GM21576 (cell line): ENCODE results near the gene PDSS2.
"Not testable (repeated sequence)": the region's sequence is repeated elsewhere in the genome, so short reads cannot be mapped to it uniquely, and the experiment has no call there.

Source experiments
- ATAC-seq: cut with Tn5 transposase; IDR thresholded peaks from one replicate; pipeline ENCODE4 v1.9.1; 2021; ENCODE audit warnings: mild to moderate bottlenecking, moderate library complexity; ENCODE audit not compliant: unreplicated experiment

Gene PDSS2

GRCh38 chr6:107280001-107280400 lies 179.4 kb downstream of the PDSS2 start:
- not testable (repeated sequence) for ATAC-seq

GRCh38 chr6:107275330-107275865 lies 184.0 kb downstream of the PDSS2 start:
- ATAC-seq: no peak

GRCh38 chr6:107274288-107274687 lies 185.1 kb downstream of the PDSS2 start:
- no peak for ATAC-seq

GRCh38 chr6:107272246-107272645 lies 187.1 kb downstream of the PDSS2 start:
- ATAC-seq: no peak

GRCh38 chr6:107271208-107271790 lies 188.1 kb downstream of the PDSS2 start:
- no peak for ATAC-seq

- no peak for ATAC-seq
These were observed 191.7 kb downstream of the PDSS2 start for GRCh38 chr6:107267634-107268033.

GRCh38 chr6:107267006-107267405 lies 192.4 kb downstream of the PDSS2 start:
- ATAC-seq: no peak

GRCh38 chr6:107266563-107266962 lies 192.8 kb downstream of the PDSS2 start:
- ATAC-seq: no peak

- ATAC-seq: no peak
These were observed 195.0 kb downstream of the PDSS2 start for GRCh38 chr6:107264357-107264840.

GRCh38 chr6:107259951-107260350 lies 199.4 kb downstream of the PDSS2 start:
- no peak for ATAC-seq

- no peak for ATAC-seq
These were observed 211.2 kb downstream of the PDSS2 start for GRCh38 chr6:107248147-107248546.

GRCh38 chr6:107246972-107247615 lies 212.3 kb downstream of the PDSS2 start:
- no peak for ATAC-seq

GRCh38 chr6:107246249-107246971 lies 213.0 kb downstream of the PDSS2 start:
- no peak for ATAC-seq

GRCh38 chr6:107244742-107245480 lies 214.5 kb downstream of the PDSS2 start:
- ATAC-seq: no peak

GRCh38 chr6:107244082-107244741 lies 215.2 kb downstream of the PDSS2 start:
- ATAC-seq: no peak

GRCh38 chr6:107243471-107243870 lies 215.9 kb downstream of the PDSS2 start:
- no peak for ATAC-seq

- ATAC-seq: no peak
These were observed 221.2 kb downstream of the PDSS2 start for GRCh38 chr6:107237992-107238660.

- no peak for ATAC-seq
These were observed 223.9 kb downstream of the PDSS2 start for GRCh38 chr6:107235511-107235910.

GRCh38 chr6:107235007-107235406 lies 224.4 kb downstream of the PDSS2 start:
- no peak for ATAC-seq

GRCh38 chr6:107231243-107231642 lies 228.1 kb downstream of the PDSS2 start:
- ATAC-seq: no peak
